ENCODE results near the gene ZNF423. TPM values are rescaled to one million over a fixed set of nuclear protein-coding genes. Genes with fewer than 3 reads are reported as not detected.

ZNF423 gene
- total RNA-seq, 6 experiments from 2014 or later, result not detected

GRCh38 chr16:49524216-49524946 is 331.5 kb downstream of the ZNF423 start:
- Mint-ChIP-seq H3K4me1 (ENCODE audit: low read depth) (no peaks in the 10 kb centered on the region), H3K27ac (no peak overlapping the region)

DNA sequence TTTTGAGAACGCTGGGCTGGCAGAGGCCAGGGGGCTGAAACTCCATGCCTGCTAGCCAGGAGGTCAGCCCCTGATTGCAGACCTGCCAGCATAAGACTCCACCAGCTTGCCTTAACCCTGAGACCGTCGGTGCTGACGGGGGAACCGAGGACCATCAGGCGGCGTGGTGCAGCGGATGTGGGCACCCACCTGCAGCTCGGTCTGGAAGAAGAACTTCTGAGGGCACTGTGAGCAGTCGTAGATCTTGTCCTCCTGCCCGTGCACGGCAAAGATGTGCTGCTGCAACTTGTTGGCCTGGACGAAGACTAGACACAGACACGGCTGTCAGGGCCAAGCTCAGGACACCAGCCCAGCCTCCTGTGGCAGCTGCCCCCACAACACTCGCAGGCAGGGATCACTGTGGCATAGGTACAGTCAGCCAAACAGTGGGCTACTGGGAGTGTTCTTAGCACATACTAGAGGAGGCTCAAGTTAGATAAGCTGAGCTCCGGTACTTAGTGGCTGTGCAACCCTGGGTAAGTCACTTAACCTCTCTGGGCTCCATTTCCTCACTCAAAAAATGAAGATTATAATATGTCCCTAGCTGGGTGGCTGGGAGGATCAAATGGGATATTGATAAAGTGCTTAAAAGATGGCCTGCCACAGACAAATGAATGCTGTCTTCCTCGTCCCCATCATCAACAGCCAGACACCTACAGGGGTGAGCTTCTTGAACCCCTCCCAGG is 332.3 kb downstream of the ZNF423 start:
- DNase-seq, result no peak
- no peaks in the 10 kb centered on the region for H3K4me1 Mint-ChIP-seq (ENCODE audit: low read depth)
- TF ChIP-seq, protein P1, sequence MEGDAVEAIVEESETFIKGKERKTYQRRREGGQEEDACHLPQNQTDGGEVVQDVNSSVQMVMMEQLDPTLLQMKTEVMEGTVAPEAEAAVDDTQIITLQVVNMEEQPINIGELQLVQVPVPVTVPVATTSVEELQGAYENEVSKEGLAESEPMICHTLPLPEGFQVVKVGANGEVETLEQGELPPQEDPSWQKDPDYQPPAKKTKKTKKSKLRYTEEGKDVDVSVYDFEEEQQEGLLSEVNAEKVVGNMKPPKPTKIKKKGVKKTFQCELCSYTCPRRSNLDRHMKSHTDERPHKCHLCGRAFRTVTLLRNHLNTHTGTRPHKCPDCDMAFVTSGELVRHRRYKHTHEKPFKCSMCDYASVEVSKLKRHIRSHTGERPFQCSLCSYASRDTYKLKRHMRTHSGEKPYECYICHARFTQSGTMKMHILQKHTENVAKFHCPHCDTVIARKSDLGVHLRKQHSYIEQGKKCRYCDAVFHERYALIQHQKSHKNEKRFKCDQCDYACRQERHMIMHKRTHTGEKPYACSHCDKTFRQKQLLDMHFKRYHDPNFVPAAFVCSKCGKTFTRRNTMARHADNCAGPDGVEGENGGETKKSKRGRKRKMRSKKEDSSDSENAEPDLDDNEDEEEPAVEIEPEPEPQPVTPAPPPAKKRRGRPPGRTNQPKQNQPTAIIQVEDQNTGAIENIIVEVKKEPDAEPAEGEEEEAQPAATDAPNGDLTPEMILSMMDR (IDR thresholded peaks at IDR 0.05), result no peak
- H3K9me3 Mint-ChIP-seq, result peaks cover 24% of the 10 kb centered on the region
- peaks cover 1% of the 10 kb centered on the region for H3K27me3 Mint-ChIP-seq (ENCODE audit: insufficient read depth)
- H3K36me3 Mint-ChIP-seq (ENCODE audit: low read depth), result no peaks in the 10 kb centered on the region
- no peak overlapping the region for H3K27ac Mint-ChIP-seq
- H3K4me3 Mint-ChIP-seq, result no peak overlapping the region

More at GRCh38 chr16:49524216-49524946, 331.5 kb downstream of the ZNF423 start:
- H3K9me3 Mint-ChIP-seq, result peaks cover 24% of the 10 kb centered on the region
- TF ChIP-seq, protein P1 (IDR thresholded peaks at IDR 0.05), result no peak
- H3K36me3 Mint-ChIP-seq (ENCODE audit: low read depth), result no peaks in the 10 kb centered on the region
- no peak overlapping the region for H3K4me3 Mint-ChIP-seq
- peaks cover 3% of the 10 kb centered on the region for H3K27me3 Mint-ChIP-seq (ENCODE audit: insufficient read depth)
- no peak for DNase-seq

- H3K36me3 Mint-ChIP-seq (ENCODE audit: low read depth), result no peaks in the 10 kb centered on the region
- TF ChIP-seq, protein P1 (IDR thresholded peaks at IDR 0.05), result no peak
- H3K27me3 Mint-ChIP-seq (ENCODE audit: insufficient read depth), result peaks cover 1% of the 10 kb centered on the region
- no peak overlapping the region for H3K4me3 Mint-ChIP-seq
- H3K4me1 Mint-ChIP-seq (ENCODE audit: low read depth), result no peaks in the 10 kb centered on the region
- no peak for DNase-seq
- no peak overlapping the region for H3K27ac Mint-ChIP-seq
- H3K9me3 Mint-ChIP-seq, result peaks cover 24% of the 10 kb centered on the region
Observed at GRCh38 chr16:49521734-49522325, 334.1 kb downstream of the ZNF423 start.

DNA sequence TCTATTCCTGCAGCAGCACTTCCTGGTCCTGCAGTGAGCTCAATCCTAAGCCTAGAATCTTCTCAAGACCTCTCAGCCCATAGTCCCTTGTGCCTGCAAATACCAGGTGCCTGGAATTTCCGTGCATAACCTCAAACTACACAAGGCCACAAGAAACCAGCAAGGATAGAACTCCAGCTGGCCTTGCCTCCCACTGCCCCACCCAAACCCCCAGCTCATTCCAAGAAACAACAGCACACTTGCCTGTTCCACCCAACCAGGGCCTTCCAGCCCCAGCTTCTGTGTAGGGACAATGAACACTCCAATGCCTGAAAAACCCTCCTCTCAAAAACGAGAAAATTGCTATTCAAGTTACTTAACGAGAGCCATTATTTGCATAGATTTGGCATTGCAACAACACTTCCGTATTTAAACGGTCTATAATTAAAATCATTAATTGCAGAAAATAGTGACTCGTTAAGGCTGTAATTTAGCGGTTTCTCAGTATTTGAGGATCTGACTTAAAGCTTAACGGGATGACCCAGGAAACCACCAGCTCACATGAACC is 335.3 kb downstream of the ZNF423 start:
- no peak overlapping the region for H3K27ac Mint-ChIP-seq
- TF ChIP-seq, protein P1 (IDR thresholded peaks at IDR 0.05), result no peak
- peaks cover 1% of the 10 kb centered on the region for H3K27me3 Mint-ChIP-seq (ENCODE audit: insufficient read depth)
- H3K36me3 Mint-ChIP-seq (ENCODE audit: low read depth), result no peaks in the 10 kb centered on the region
- H3K4me1 Mint-ChIP-seq (ENCODE audit: low read depth), result no peaks in the 10 kb centered on the region
- peaks cover 28% of the 10 kb centered on the region for H3K9me3 Mint-ChIP-seq
- H3K4me3 Mint-ChIP-seq, result no peak overlapping the region
- no peak for DNase-seq

DNA sequence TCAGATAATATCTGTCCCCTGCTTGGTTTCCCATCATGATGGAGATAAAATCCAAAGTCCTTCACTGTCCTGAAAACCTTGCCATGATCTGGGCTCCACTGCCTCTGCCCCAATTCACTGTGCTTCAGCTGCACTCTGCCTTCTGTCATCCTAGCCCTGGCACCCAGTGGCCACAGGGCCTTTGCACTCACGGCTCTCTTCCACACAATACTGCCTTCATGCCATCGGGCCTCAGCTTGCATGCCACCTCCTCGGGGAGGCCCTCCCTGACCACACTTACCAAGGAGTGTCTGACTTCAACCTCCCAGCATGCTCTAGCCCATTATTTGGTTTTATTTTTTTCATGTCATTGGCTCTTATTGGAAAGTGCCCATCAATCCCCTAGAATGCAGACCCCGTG is 336.2 kb downstream of the ZNF423 start:
- peaks cover 28% of the 10 kb centered on the region for H3K9me3 Mint-ChIP-seq
- DNase-seq, result no peak
- H3K27ac Mint-ChIP-seq, result no peak overlapping the region
- H3K36me3 Mint-ChIP-seq (ENCODE audit: low read depth), result no peaks in the 10 kb centered on the region
- no peaks in the 10 kb centered on the region; the same call in none of the 2 replicates for H3K27me3 Mint-ChIP-seq (ENCODE audit: insufficient read depth)
- TF ChIP-seq, protein P1 (IDR thresholded peaks at IDR 0.05), result no peak
- H3K4me3 Mint-ChIP-seq, result no peak overlapping the region
- H3K4me1 Mint-ChIP-seq (ENCODE audit: low read depth), result no peaks in the 10 kb centered on the region
